ENCODE results near the gene KDM3B. TPM values are rescaled to one million over a fixed set of nuclear protein-coding genes. Genes with fewer than 3 reads are reported as not detected.

KDM3B gene
- total RNA-seq, 4 donors from 2014 or later = 21.8 to 96.4 (median 51.5) TPM

DNA sequence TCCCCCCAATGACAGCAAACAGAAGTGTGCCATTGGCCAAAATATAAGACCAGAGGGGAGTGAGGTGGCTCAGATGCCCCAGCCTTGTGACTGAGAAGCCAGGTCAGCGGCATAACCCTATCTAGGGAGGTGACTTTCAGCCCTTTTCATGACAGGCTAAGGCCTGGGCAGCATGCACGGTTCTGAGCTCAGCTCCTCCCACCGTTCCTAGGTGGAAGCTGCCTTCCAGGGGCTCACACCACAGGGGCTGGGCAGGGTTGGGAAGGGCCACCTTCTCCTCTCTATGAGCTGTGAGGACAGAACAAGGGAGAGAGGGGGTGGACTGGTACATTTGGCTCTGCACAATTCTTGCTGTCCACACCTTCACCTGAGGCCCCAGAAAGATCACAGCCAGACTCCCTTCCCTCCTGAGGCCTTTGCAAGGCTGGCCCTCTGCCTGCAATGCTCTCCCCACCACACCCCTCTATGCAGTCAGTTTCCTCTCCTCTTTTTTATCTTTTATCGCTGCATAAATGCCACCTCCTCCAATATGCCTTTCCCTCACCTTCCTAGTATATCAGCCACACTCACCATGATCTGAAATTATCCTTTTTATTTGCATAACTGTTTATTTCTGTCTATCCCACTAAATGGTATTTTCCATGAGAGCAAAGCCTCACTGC, 107.7 kb downstream of the KDM3B start:
- intact Hi-C loops (cut with DNase I; ENCODE audit: low total_unique reads) = loop anchor here (5.0 kb wide), 1 partner anchor 42 kb away; no protein-coding TSS in a partner anchor
- Histone ChIP-seq H3K27ac (no peak overlapping the region), H3K4me3 (no peak overlapping the region), H3K36me3 (no peaks in the 10 kb centered on the region), H3K9me3 (no peaks in the 10 kb centered on the region), H3K4me1 (no peaks in the 10 kb centered on the region), H3K27me3 (no peaks in the 10 kb centered on the region)
- DNase-seq = no peak
- no peak for TF ChIP-seq POLR2A (IDR thresholded peaks at IDR 0.05)
- TF ChIP-seq CTCF (IDR thresholded peaks at IDR 0.05) = no peak

GRCh38 chr5:138461343-138462125, 109.0 kb downstream of the KDM3B start:
- H3K27me3 ChIP-seq = no peaks in the 10 kb centered on the region
- H3K9me3 ChIP-seq = no peaks in the 10 kb centered on the region
- intact Hi-C loops (cut with DNase I; ENCODE audit: low total_unique reads) = loop anchor here (5.0 kb wide), 1 partner anchor 41 kb away; no protein-coding TSS in a partner anchor
- H3K4me1 ChIP-seq = no peaks in the 10 kb centered on the region
- no peak overlapping the region for H3K4me3 ChIP-seq
- no peak for DNase-seq
- no peak for TF ChIP-seq POLR2A (IDR thresholded peaks at IDR 0.05)
- TF ChIP-seq CTCF (IDR thresholded peaks at IDR 0.05) = no peak
- H3K36me3 ChIP-seq = no peaks in the 10 kb centered on the region
- peak overlapping the region in 1 of 2 donors; percentile 34 for H3K27ac ChIP-seq

DNA sequence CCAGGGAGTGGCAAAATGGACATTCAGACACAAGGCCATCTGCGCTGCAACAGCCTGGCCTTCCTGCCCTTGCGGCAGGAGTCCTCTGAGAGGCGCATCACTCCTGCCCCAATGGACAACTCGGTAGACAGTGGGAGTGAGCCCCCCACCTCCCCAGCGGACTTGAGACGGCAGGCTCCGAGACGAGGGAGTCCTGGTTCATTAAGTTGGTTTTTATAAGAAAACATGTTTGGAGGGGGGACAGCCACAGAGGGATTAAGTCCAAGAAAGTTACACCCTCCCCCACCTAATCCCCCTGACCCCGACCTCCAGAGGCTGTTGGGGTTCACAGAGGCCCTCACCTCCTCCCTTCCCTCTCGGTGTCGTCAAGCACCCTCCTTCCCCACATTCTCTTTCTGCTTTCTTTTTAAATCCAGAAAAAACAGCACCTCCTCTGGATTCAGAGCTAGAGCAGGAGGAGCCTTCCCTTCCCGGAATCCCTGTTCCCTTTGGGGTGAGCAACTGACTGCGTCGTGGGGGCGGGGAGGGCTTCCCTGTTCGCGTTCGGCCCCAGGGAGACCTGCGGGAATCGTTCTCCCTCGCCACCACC, 111.0 kb downstream of the KDM3B start:
- no peaks in the 10 kb centered on the region for H3K27me3 ChIP-seq
- peak overlapping the region; percentile 69 to 75 for H3K4me3 ChIP-seq
- no peaks in the 10 kb centered on the region for H3K9me3 ChIP-seq
- peaks cover 0 to 8% of the 10 kb centered on the region in 2 donors for H3K4me1 ChIP-seq
- peak overlapping the region; percentile 95 to 99 for H3K27ac ChIP-seq
- no peak for TF ChIP-seq POLR2A (IDR thresholded peaks at IDR 0.05)
- peak in 1 of 4 experiments; percentile 31 for TF ChIP-seq CTCF (IDR thresholded peaks at IDR 0.05)
- intact Hi-C loops (cut with DNase I; ENCODE audit: low total_unique reads) = loop anchor here (5.0 kb wide), 1 partner anchor 39 kb away; no protein-coding TSS in a partner anchor
- DNase-seq = peak in 1 of 2 donors; percentile 48
- H3K36me3 ChIP-seq = no peaks in the 10 kb centered on the region

DNA sequence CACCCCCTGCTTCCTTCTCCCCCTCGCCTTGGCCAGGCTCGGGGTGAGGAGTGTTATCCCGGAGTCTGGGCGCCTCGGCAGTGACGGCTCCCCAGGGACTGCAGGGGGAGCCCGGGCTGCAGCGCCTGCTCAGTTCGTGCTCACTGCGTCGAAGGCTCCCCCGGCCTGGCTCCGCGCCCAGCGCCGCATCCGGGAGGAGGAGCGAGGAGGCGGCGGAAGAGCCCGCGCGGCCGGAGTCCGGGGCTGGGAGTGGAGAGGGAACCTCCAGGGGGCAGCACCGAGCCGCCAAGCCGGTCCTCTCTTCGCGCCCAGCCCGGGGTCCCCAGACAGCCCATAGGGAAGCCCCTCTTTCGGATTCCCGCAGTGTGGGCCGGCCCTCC, 111.5 kb downstream of the KDM3B start:
- intact Hi-C loops (cut with DNase I; ENCODE audit: low total_unique reads) = loop anchor here (5.0 kb wide), 1 partner anchor 38 kb away; no protein-coding TSS in a partner anchor
- Histone ChIP-seq H3K4me1 (peaks cover 0 to 8% of the 10 kb centered on the region in 2 donors), H3K9me3 (no peaks in the 10 kb centered on the region), H3K4me3 (peak overlapping the region; percentile 69 to 75), H3K27ac (peak overlapping the region; percentile 95 to 99), H3K36me3 (no peaks in the 10 kb centered on the region), H3K27me3 (no peaks in the 10 kb centered on the region)
- peak; percentile 94 to 98 for DNase-seq
- TF ChIP-seq CTCF (IDR thresholded peaks at IDR 0.05) (peak; percentile 83 to 94 (median 86)), POLR2A (IDR thresholded peaks at IDR 0.05) (peak; percentile 59 to 82)

Data from uterus (tissue), 4 donors.